ENCODE results near the gene USP49. TPM values are rescaled to one million over a fixed set of nuclear protein-coding genes. Genes with fewer than 3 reads are reported as not detected.
A peak's percentile ranks its signal among the peaks of the same experiment; 100 is the strongest.

Gene USP49
- total and polyA plus RNA-seq, 8 donors: 0.98 to 2.4 (median 1.5) TPM

DNA sequence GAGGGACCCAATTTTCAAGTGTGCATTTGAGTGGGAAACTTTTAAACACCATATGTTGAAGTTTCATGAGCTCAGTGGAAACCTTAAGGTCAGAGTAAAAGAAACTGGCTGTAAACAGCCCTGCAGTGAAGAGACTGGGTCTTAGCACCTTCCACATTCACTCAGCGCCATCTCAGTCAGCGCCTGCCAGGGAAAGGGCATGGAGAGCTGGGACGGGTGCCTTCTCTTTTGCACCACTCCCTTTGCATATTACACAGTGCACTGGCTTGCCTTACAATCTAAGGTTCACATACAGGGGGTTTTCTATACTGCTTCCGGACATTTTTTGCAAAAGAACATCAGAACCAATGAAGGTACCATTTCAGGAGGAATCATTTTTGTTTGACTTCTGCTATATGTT lies 103.2 kb downstream of the USP49 start:
- H3K27me3 ChIP-seq: no peaks in the 10 kb centered on the region
- DNase-seq: no peak
- H3K9me3 ChIP-seq: no peaks in the 10 kb centered on the region
- H3K36me3 ChIP-seq: peaks cover 0 to 9% (median 3%) of the 10 kb centered on the region in 3 donors
- intact Hi-C loops (cut with DNase I): no loop called here
- FAIRE-seq: no peak
- TF ChIP-seq, protein P1, sequence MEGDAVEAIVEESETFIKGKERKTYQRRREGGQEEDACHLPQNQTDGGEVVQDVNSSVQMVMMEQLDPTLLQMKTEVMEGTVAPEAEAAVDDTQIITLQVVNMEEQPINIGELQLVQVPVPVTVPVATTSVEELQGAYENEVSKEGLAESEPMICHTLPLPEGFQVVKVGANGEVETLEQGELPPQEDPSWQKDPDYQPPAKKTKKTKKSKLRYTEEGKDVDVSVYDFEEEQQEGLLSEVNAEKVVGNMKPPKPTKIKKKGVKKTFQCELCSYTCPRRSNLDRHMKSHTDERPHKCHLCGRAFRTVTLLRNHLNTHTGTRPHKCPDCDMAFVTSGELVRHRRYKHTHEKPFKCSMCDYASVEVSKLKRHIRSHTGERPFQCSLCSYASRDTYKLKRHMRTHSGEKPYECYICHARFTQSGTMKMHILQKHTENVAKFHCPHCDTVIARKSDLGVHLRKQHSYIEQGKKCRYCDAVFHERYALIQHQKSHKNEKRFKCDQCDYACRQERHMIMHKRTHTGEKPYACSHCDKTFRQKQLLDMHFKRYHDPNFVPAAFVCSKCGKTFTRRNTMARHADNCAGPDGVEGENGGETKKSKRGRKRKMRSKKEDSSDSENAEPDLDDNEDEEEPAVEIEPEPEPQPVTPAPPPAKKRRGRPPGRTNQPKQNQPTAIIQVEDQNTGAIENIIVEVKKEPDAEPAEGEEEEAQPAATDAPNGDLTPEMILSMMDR (IDR thresholded peaks at IDR 0.05): no peak
- 84 to 87% methylated on average over 4 of the region's 4 CpGs for WGBS, 2 donors
- H3K4me3 ChIP-seq: no peak overlapping the region
- H3K27ac ChIP-seq: no peak overlapping the region
- peaks cover 0 to 5% (median 4%) of the 10 kb centered on the region in 3 donors for H3K4me1 ChIP-seq
- ATAC-seq: no peak

DNA sequence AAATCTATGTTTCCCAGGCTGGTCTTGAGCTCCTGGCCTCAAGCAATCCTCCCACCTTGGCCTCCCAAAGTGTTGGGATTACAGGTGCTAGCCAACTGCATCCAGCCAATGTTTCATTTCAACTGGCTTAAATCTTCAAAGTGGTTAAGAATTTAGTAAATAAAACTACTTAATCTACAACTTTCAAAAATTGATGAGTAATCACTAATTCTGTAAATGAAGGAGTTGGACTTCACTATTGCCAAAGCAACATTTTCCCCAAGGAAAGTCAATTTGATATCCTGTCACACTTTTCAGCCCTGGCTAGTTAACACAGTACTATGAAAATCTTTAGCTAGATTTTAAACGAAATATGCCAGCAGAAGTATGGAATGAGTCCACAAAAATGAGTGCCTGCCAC lies 103.9 kb downstream of the USP49 start:
- Histone ChIP-seq H3K36me3 (peaks cover 0 to 9% (median 3%) of the 10 kb centered on the region in 3 donors), H3K27ac (no peak overlapping the region), H3K4me3 (no peak overlapping the region), H3K9me3 (no peaks in the 10 kb centered on the region), H3K4me1 (peaks cover 0 to 5% (median 4%) of the 10 kb centered on the region in 3 donors), H3K27me3 (no peaks in the 10 kb centered on the region)
- WGBS, 2 donors: 54% methylated on average over 1 of the region's 1 CpG
- FAIRE-seq: no peak
- no peak for ATAC-seq
- intact Hi-C loops (cut with DNase I): no loop called here
- TF ChIP-seq, protein P1 (IDR thresholded peaks at IDR 0.05): no peak
- no peak for DNase-seq

DNA sequence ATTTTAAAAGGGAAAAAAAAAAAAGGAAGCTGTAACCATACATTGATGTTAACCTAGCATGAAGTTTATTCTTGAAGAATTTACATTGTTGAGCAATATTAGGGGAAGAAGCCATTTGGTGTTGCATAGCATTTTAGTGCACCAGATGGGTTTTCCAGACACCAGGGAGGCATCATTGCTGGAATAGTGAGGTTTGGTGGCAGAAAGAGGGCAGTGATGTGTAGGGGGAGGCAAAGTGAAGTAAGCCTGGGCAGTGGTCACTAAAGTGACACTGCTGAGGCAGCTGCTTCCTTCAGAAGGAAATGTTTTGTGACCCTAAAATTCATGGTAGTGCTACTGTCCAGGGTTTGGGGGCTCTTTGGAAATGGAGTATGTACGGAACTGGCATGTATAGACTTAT lies 105.1 kb downstream of the USP49 start:
- H3K27me3 ChIP-seq: no peaks in the 10 kb centered on the region
- no peak overlapping the region for H3K4me3 ChIP-seq
- H3K36me3 ChIP-seq: peaks cover 0 to 9% (median 3%) of the 10 kb centered on the region in 3 donors
- intact Hi-C loops (cut with DNase I): no loop called here
- WGBS, 2 donors: 100% methylated on average over 1 of the region's 1 CpG
- FAIRE-seq: no peak
- peaks cover 9 to 14% (median 11%) of the 10 kb centered on the region in 3 donors for H3K4me1 ChIP-seq
- no peak overlapping the region for H3K27ac ChIP-seq
- ATAC-seq: no peak
- no peaks in the 10 kb centered on the region for H3K9me3 ChIP-seq
- TF ChIP-seq, protein P1 (IDR thresholded peaks at IDR 0.05): no peak
- DNase-seq: no peak

DNA sequence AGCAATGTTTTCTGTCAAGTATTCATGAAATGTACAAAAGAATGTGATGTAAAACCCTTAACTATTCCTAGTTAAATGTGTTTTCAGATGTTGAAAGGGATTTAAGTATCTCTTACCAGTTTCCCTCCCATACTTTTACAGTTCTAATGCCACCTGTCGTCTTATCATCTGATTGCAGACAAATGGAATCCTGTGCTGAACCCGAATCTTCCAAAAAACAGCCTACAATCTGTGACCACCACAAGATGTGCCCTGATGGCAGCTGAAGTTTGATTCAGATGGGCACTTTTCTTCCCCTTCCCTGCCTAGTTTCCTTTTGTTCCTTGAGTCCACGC lies 105.8 kb downstream of the USP49 start:
- ATAC-seq (no peak), FAIRE-seq (no peak), DNase-seq (no peak)
- no peaks in the 10 kb centered on the region for H3K9me3 ChIP-seq
- H3K27me3 ChIP-seq: no peaks in the 10 kb centered on the region
- H3K27ac ChIP-seq: no peak overlapping the region
- intact Hi-C loops (cut with DNase I): loop anchor here in 2 of 3 donors (10.0 kb wide), 2 partner anchors 145 to 255 kb away; no protein-coding TSS in a partner anchor
- no peak overlapping the region for H3K4me3 ChIP-seq
- H3K36me3 ChIP-seq: peaks cover 0 to 9% (median 3%) of the 10 kb centered on the region in 3 donors
- H3K4me1 ChIP-seq: peaks cover 9 to 14% (median 11%) of the 10 kb centered on the region in 3 donors
- 69 to 72% methylated on average over 3 of the region's 3 CpGs for WGBS, 2 donors
- TF ChIP-seq, protein P1 (IDR thresholded peaks at IDR 0.05): no peak

DNA sequence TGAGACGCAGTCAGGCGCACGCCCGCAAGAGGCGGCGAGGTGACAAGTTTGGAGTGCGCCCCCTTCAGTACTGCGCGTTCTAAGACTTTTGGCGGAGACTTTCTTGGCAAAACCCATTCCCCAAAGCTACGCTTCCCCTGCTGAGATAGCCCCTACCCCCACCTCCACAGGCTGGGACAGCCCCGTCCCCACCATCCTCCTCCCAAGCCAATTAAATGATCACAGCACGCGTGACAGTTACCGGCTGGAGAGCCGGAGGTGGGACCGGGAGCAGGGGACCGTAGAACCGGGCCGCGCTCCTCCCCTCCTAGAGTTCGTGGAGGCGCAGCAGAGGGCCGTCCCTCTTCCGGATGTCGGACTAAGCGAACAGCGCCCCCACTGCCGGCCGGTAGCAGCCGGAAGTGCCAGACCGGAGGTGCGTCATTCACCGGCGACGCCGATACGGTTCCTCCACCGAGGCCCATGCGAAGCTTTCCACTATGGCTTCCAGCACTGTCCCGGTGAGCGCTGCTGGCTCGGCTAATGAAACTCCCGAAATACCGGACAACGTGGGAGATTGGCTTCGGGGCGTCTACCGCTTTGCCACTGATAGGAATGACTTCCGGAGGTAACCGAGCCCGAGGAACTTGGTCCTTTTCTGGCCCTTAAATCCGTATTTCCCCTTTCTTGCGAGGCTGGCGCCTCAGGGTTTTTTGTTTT lies 107.8 kb downstream of the USP49 start, which contains the start of gene TOMM6:
TSS of gene TOMM6 (plus strand) at position 476 of the 699 bp plus-strand sequence. CDS start at position 480, 4 bp downstream.
- Histone ChIP-seq H3K4me3 (peak within 1 kb of the TSS; percentile 61 to 93 (median 82)), H3K36me3 (peaks cover 0 to 9% (median 3%) of the 10 kb centered on the region in 3 donors), H3K9me3 (no peaks in the 10 kb centered on the region), H3K27me3 (no peaks in the 10 kb centered on the region), H3K27ac (peak within 1 kb of the TSS; percentile 86 to 93 (median 92)), H3K4me1 (peaks cover 9 to 14% (median 11%) of the 10 kb centered on the region in 3 donors)
- intact Hi-C loops (cut with DNase I): loop anchor here in 2 of 3 donors (10.0 kb wide), 2 partner anchors 147 to 257 kb away; no protein-coding TSS in a partner anchor
- TF ChIP-seq, protein P1 (IDR thresholded peaks at IDR 0.05): peak; percentile 91 to 97 (median 95)
- ATAC-seq (peak; percentile 88 to 94 (median 90)), FAIRE-seq (no peak), DNase-seq (peak; percentile 92 to 99 (median 96))
- WGBS, 2 donors: 0% methylated on average over 55 of the region's 55 CpGs

Measured in pancreas (tissue), 10 donors.